Astrocyte (in vitro differentiated cells and primary cell): Measurements from ENCODE around the gene DNAJC7.

Source experiments
- EZH2 ChIP-seq: IDR thresholded peaks from 2 replicates; pipeline ENCODE4 v1.6.1; 2012; ENCODE audit warnings: mild to moderate bottlenecking, low read length, inconsistent platforms; ENCODE audit not compliant: insufficient read depth
- TF ChIP-seq, protein P1 (sequence below): IDR thresholded peaks from 2 replicates; pipeline ENCODE4 v1.5.1; 2011; ENCODE audit warnings: low read depth, mild to moderate bottlenecking, inconsistent platforms, low read length, moderate library complexity; ENCODE audit not compliant: insufficient read depth

DNA sequence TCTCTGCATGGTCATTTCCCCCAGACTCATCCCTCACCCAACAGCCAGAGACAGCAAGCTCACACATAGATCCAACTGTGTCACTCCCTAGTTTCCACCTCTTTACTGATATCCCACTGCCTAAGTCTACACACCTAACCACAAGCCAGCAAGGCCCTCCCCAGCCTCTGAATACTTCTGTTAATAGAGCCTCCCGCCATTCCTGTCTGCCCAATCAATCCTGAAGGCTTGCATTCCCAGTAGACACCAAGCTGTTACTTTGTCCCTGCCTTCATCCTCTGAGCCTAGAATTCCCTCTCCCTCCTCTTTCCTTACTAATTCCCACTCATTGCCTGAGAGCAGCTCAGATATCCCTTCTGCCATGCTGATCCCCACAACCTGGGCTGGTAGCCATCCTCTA, 28.5 kb upstream of the DNAJC7 start:
- TF ChIP-seq, protein P1, sequence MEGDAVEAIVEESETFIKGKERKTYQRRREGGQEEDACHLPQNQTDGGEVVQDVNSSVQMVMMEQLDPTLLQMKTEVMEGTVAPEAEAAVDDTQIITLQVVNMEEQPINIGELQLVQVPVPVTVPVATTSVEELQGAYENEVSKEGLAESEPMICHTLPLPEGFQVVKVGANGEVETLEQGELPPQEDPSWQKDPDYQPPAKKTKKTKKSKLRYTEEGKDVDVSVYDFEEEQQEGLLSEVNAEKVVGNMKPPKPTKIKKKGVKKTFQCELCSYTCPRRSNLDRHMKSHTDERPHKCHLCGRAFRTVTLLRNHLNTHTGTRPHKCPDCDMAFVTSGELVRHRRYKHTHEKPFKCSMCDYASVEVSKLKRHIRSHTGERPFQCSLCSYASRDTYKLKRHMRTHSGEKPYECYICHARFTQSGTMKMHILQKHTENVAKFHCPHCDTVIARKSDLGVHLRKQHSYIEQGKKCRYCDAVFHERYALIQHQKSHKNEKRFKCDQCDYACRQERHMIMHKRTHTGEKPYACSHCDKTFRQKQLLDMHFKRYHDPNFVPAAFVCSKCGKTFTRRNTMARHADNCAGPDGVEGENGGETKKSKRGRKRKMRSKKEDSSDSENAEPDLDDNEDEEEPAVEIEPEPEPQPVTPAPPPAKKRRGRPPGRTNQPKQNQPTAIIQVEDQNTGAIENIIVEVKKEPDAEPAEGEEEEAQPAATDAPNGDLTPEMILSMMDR = no peak
- no peak for TF ChIP-seq EZH2
